Uterus (tissue), 2 donors: Measurements from ENCODE around the gene ARL3.
A peak's percentile ranks its signal among the peaks of the same experiment; 100 is the strongest.

Experiments used
- POLR2A ChIP-seq, 2 donors: fragments of 450-650 bp; IDR thresholded peaks; one replicate each; pipeline ENCODE4 v1.6.1; 2016; ENCODE audit warnings: antibody characterized with exemption in 2 of 2, mild to moderate bottlenecking in 1 of 2, moderate library complexity in 1 of 2
- TF ChIP-seq, protein P1 (sequence below), 4 experiments: fragments of 200-600 bp in 2 of 4; fragments of 450-650 bp in 2 of 4; sonication (generic) in 2 of 4; IDR thresholded peaks; one replicate each; pipeline ENCODE4 v1.5.1; 2016 to 2019; ENCODE audit warnings: antibody characterized with exemption in 4 of 4, mild to moderate bottlenecking in 2 of 4, moderate library complexity in 1 of 4

DNA sequence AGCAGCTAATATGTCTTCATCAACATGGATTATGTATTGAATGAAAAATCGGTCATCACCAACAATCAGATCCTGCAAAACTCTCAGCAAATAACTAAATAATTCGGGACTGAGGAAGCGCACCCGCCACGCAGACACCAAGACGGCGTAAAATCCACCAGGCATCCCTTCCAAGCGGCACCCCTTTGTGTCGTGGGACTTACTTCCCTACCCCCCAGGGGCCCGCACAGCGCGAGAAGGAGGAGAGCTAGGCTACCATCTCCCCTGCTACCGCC lies 721 bp downstream of the ARL3 start:
- TF ChIP-seq, protein P1, sequence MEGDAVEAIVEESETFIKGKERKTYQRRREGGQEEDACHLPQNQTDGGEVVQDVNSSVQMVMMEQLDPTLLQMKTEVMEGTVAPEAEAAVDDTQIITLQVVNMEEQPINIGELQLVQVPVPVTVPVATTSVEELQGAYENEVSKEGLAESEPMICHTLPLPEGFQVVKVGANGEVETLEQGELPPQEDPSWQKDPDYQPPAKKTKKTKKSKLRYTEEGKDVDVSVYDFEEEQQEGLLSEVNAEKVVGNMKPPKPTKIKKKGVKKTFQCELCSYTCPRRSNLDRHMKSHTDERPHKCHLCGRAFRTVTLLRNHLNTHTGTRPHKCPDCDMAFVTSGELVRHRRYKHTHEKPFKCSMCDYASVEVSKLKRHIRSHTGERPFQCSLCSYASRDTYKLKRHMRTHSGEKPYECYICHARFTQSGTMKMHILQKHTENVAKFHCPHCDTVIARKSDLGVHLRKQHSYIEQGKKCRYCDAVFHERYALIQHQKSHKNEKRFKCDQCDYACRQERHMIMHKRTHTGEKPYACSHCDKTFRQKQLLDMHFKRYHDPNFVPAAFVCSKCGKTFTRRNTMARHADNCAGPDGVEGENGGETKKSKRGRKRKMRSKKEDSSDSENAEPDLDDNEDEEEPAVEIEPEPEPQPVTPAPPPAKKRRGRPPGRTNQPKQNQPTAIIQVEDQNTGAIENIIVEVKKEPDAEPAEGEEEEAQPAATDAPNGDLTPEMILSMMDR (IDR thresholded peaks at IDR 0.05): peak in 2 of 4 experiments; percentile 32 to 45
- TF ChIP-seq POLR2A (IDR thresholded peaks at IDR 0.05): no peak
